ENCODE measurements around the gene ZNF263. TPM values are rescaled to one million over a fixed set of nuclear protein-coding genes. Genes with fewer than 3 reads are reported as not detected.

Gene ZNF263
- total and polyA plus RNA-seq, 9 of the 15 experiments (the other 6 are each of a cell fraction or from before 2014, with no cell fraction given), result 4.6 to 48.3 (median 31.8) TPM

DNA sequence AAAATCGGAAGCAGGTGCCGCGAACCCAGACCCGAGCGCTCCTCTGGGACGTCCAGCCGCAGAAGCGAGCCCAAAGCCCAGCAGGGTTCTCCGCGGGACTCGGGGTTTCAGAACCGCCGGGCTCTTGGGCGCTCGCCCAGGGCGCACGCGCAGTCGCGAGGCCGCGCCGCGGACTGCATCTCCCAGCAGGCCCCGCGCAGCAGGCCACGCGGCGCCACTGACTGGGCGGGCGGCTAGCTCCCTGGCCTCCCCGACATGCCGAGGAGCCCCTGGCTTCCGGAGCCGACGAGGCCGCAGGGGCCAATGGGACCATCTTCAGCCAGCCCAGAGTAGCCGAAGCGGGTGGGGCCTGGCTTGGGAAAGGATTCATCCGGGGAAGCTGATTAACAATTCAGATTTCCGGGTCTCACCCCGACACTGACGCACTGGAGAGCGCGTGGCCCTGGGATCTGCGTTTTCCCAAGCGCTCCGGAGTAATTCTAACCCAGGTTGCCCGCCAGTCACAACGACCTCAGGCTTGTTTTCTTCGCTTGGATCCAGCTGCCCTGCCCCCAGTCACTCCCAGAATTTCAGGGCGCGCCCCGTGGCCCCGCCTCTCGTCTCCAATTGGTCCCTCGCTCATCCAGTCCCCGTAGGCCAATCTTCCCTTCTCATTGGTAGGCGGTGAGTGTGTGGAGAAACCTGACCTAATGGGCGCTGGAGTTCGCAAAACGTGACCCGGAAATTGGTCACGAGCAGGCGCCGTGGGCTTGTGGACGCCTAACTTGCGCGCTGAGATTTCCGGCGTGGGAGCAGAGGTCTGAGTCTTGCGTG, at the start of gene ZNF263 (continued):
- TF ChIP-seq TOE1 (IDR thresholded peaks at IDR 0.05; ENCODE audit: borderline replicate concordance) (peak; percentile 63; the same call in 1 of the 2 replicates), TOE1 (CRISPR knock-in tag; IDR thresholded peaks at IDR 0.05; ENCODE audit: borderline replicate concordance, low read depth) (0 out of 2 replicates have a peak, but pooled peaks have one; percentile 11), CREB1 (IDR thresholded peaks at IDR 0.05) (peak; percentile 99), CREB1 (CRISPR knock-in tag; IDR thresholded peaks at IDR 0.05) (peak; percentile 98), NR3C1 (CRISPR knock-in tag; IDR thresholded peaks at IDR 0.05) (peak; percentile 60; the same call in 1 of the 2 replicates), FOSL1 (tag; conservative IDR thresholded peaks at IDR 0.05) (peak; percentile 52; the same call in 1 of the 2 replicates), SMARCA4 (IDR thresholded peaks at IDR 0.05) (peak; percentile 31; the same call in 1 of the 2 replicates), ELF2 (CRISPR knock-in tag; IDR thresholded peaks at IDR 0.05) (peak; percentile 50), ZBED1 (IDR thresholded peaks at IDR 0.05) (0 out of 2 replicates have a peak, but pooled peaks have one; percentile 37), COPS2 (conservative IDR thresholded peaks at IDR 0.05) (no peak), POLR2G (IDR thresholded peaks at IDR 0.05; ENCODE audit: low read depth, low read length) (peak; percentile 91), BRD4 (IDR thresholded peaks at IDR 0.05) (peak; percentile 74; the same call in 1 of the 2 replicates), ZNF551 (CRISPR knock-in tag; IDR thresholded peaks at IDR 0.05) (no peak), ZNF146 (CRISPR knock-in tag; IDR thresholded peaks at IDR 0.05; ENCODE audit: unreplicated experiment) (no peak), C11orf30 (IDR thresholded peaks at IDR 0.05; ENCODE audit: low read depth) (peak; percentile 98)
- TF ChIP-seq, protein P1, sequence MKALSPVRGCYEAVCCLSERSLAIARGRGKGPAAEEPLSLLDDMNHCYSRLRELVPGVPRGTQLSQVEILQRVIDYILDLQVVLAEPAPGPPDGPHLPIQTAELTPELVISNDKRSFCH (CRISPR knock-in tag; IDR thresholded peaks at IDR 0.05), result no peak
- TF ChIP-seq, protein P1 (tag; IDR thresholded peaks at IDR 0.05), result peak; percentile 65; the same call in 1 of the 2 replicates
- TF ChIP-seq, protein P2, sequence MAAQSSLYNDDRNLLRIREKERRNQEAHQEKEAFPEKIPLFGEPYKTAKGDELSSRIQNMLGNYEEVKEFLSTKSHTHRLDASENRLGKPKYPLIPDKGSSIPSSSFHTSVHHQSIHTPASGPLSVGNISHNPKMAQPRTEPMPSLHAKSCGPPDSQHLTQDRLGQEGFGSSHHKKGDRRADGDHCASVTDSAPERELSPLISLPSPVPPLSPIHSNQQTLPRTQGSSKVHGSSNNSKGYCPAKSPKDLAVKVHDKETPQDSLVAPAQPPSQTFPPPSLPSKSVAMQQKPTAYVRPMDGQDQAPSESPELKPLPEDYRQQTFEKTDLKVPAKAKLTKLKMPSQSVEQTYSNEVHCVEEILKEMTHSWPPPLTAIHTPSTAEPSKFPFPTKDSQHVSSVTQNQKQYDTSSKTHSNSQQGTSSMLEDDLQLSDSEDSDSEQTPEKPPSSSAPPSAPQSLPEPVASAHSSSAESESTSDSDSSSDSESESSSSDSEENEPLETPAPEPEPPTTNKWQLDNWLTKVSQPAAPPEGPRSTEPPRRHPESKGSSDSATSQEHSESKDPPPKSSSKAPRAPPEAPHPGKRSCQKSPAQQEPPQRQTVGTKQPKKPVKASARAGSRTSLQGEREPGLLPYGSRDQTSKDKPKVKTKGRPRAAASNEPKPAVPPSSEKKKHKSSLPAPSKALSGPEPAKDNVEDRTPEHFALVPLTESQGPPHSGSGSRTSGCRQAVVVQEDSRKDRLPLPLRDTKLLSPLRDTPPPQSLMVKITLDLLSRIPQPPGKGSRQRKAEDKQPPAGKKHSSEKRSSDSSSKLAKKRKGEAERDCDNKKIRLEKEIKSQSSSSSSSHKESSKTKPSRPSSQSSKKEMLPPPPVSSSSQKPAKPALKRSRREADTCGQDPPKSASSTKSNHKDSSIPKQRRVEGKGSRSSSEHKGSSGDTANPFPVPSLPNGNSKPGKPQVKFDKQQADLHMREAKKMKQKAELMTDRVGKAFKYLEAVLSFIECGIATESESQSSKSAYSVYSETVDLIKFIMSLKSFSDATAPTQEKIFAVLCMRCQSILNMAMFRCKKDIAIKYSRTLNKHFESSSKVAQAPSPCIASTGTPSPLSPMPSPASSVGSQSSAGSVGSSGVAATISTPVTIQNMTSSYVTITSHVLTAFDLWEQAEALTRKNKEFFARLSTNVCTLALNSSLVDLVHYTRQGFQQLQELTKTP (IDR thresholded peaks at IDR 0.05; ENCODE audit: low read depth in 1 of 2, partially characterized antibody in 2 of 2), result peak in 1 of 2 experiments; percentile 78
- TF ChIP-seq, protein P3, sequence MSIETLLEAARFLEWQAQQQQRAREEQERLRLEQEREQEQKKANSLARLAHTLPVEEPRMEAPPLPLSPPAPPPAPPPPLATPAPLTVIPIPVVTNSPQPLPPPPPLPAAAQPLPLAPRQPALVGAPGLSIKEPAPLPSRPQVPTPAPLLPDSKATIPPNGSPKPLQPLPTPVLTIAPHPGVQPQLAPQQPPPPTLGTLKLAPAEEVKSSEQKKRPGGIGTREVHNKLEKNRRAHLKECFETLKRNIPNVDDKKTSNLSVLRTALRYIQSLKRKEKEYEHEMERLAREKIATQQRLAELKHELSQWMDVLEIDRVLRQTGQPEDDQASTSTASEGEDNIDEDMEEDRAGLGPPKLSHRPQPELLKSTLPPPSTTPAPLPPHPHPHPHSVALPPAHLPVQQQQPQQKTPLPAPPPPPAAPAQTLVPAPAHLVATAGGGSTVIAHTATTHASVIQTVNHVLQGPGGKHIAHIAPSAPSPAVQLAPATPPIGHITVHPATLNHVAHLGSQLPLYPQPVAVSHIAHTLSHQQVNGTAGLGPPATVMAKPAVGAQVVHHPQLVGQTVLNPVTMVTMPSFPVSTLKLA (conservative IDR thresholded peaks at IDR 0.05), result peak; percentile 90 to 94
- TF ChIP-seq, protein P4, sequence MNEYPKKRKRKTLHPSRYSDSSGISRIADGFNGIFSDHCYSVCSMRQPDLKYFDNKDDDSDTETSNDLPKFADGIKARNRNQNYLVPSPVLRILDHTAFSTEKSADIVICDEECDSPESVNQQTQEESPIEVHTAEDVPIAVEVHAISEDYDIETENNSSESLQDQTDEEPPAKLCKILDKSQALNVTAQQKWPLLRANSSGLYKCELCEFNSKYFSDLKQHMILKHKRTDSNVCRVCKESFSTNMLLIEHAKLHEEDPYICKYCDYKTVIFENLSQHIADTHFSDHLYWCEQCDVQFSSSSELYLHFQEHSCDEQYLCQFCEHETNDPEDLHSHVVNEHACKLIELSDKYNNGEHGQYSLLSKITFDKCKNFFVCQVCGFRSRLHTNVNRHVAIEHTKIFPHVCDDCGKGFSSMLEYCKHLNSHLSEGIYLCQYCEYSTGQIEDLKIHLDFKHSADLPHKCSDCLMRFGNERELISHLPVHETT (CRISPR knock-in tag; conservative IDR thresholded peaks at IDR 0.05 in 1 of 2, IDR thresholded peaks at IDR 0.05 in 1 of 2), result peak in 1 of 2 experiments; percentile 60; a peak in 1 of 4 replicates
